ENCODE results near the gene PDGFD.

DNA sequence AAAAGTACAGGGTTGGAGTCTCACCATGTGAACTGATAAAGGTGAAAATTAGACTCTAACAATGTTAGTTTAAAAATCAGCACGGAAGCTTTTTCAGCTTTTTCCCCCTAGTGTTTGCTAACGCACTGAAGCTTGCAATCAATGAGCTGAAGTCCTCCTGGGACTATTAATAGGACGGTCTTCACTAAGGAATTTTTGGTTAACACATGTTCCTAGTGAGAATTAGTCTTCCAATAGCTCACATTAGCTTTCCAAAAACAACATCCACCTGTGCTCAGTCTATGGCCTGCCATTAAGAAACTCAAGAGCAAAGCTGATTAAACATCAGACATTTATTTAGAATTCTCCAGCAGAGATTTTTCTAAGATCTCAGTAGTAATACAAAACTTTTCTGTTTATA lies 154.2 kb downstream of the PDGFD start:
- TF ChIP-seq, protein P1, sequence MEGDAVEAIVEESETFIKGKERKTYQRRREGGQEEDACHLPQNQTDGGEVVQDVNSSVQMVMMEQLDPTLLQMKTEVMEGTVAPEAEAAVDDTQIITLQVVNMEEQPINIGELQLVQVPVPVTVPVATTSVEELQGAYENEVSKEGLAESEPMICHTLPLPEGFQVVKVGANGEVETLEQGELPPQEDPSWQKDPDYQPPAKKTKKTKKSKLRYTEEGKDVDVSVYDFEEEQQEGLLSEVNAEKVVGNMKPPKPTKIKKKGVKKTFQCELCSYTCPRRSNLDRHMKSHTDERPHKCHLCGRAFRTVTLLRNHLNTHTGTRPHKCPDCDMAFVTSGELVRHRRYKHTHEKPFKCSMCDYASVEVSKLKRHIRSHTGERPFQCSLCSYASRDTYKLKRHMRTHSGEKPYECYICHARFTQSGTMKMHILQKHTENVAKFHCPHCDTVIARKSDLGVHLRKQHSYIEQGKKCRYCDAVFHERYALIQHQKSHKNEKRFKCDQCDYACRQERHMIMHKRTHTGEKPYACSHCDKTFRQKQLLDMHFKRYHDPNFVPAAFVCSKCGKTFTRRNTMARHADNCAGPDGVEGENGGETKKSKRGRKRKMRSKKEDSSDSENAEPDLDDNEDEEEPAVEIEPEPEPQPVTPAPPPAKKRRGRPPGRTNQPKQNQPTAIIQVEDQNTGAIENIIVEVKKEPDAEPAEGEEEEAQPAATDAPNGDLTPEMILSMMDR (IDR thresholded peaks at IDR 0.05) = no peak
- no peak for TF ChIP-seq POLR2A (IDR thresholded peaks at IDR 0.05)

All from thyroid gland (tissue), 4 donors.